PC-3 (cell line): ENCODE results near the gene ADIPOR1. TPM values are rescaled to one million over a fixed set of nuclear protein-coding genes. Genes with fewer than 3 reads are reported as not detected.
"Not testable (repeated sequence)": the region's sequence is repeated elsewhere in the genome, so short reads cannot be mapped to it uniquely, and the experiment has no call there.

Experiments used
- ATAC-seq: fragments of 200-7000 bp; cut with Tn5 transposase; 2 replicates; pipeline ENCODE4 v1.9.1; 2020; ENCODE audit warnings: mild to moderate bottlenecking, moderate library complexity
- BruUV-seq: library from RNA; stranded (reverse); fragments of 400-500 nt; replicated peaks from 2 replicates; lab custom pipeline; 2021; lab: Mats Ljungman, UMichigan
- CTCF ChIA-PET: fragments of 300-600 bp; sonication (Branson Sonifier 250); formaldehyde crosslinking; loops from one replicate; lab custom pipeline; 2022; ENCODE audit warnings: antibody characterized with exemption; lab: Charles Lee
- POLR2A ChIA-PET: fragments of 300-600 bp; sonication (Branson Sonifier 250); formaldehyde crosslinking; loops from one replicate; lab custom pipeline; 2022; ENCODE audit warnings: antibody characterized with exemption; ENCODE audit not compliant: unreplicated experiment; lab: Charles Lee
- DNase-seq: peaks from one replicate; pipeline ENCODE4 v3.0.0-alpha.2; 2015
- H2AFZ ChIP-seq: fragments of 300-600 bp; sonication (generic); 2 replicates; pipeline ENCODE4 v1.6.0; 2016; ENCODE audit warnings: antibody characterized with exemption, low read length
- H3F3A ChIP-seq: fragments of 300-600 bp; sonication (generic); one replicate; pipeline ENCODE4 v1.6.0; 2017; ENCODE audit warnings: antibody characterized with exemption, low read length, control low read depth, mild to moderate bottlenecking; ENCODE audit not compliant: unreplicated experiment
- H3K27ac ChIP-seq: fragments of 300-600 bp; sonication (generic); 2 replicates; pipeline ENCODE4 v1.5.1; 2016; ENCODE audit warnings: mild to moderate bottlenecking, low read length
- H3K27me3 ChIP-seq: fragments of 300-600 bp; sonication (generic); 2 replicates; pipeline ENCODE4 v1.6.1; 2016; ENCODE audit warnings: low read length, mixed read lengths
- H3K36me3 ChIP-seq: fragments of 300-600 bp; sonication (generic); 2 replicates; pipeline ENCODE4 v1.6.1; 2016; ENCODE audit warnings: low read depth, mixed run types, low read length, mixed read lengths
- H3K4me1 ChIP-seq: fragments of 300-600 bp; sonication (generic); 2 replicates; pipeline ENCODE4 v1.5.1; 2016; ENCODE audit warnings: low read length; ENCODE audit not compliant: insufficient read depth
- H3K4me2 ChIP-seq: fragments of 300-600 bp; sonication (generic); 2 replicates; pipeline ENCODE4 v1.6.0; 2016; ENCODE audit warnings: low read length
- H3K4me3 ChIP-seq: fragments of 300-600 bp; sonication (generic); 2 replicates; pipeline ENCODE4 v1.5.1; 2016; ENCODE audit warnings: mild to moderate bottlenecking, low read length, mixed read lengths
- H3K79me2 ChIP-seq: fragments of 300-600 bp; sonication (generic); 2 replicates; pipeline ENCODE4 v1.6.1; 2017; ENCODE audit warnings: low read length, mixed read lengths
- H3K9ac ChIP-seq: fragments of 300-600 bp; sonication (generic); 2 replicates; pipeline ENCODE4 v1.6.0; 2016; ENCODE audit warnings: mild to moderate bottlenecking, low read length
- H3K9me2 ChIP-seq: fragments of 300-600 bp; sonication (generic); replicated peaks from 2 replicates; pipeline ENCODE4 v1.6.1; 2016; ENCODE audit warnings: mixed run types, low read length, mixed read lengths
- H3K9me3 ChIP-seq: fragments of 300-600 bp; sonication (generic); 2 replicates; pipeline ENCODE4 v1.6.1; 2016; ENCODE audit warnings: low read length, mixed read lengths
- H4K20me1 ChIP-seq: fragments of 300-600 bp; sonication (generic); 2 replicates; pipeline ENCODE4 v1.6.1; 2016; ENCODE audit warnings: low read length, mixed read lengths
- EZH2 ChIP-seq: fragments of 300-600 bp; sonication (generic); IDR thresholded peaks from one replicate; pipeline ENCODE4 v1.6.1; 2017; ENCODE audit warnings: antibody characterized with exemption, mild to moderate bottlenecking, low read length; ENCODE audit not compliant: unreplicated experiment
- EZH2phosphoT487 ChIP-seq: fragments of 300-600 bp; sonication (generic); IDR thresholded peaks from 2 replicates; pipeline ENCODE4 v1.6.1; 2018; ENCODE audit warnings: mild to moderate bottlenecking, antibody characterized with exemption, low read length, borderline replicate concordance
- intact Hi-C: fragments of 100-400 bp; cut with micrococcal nuclease; formaldehyde crosslinking; loops from 2 replicates; pipeline ENCODE4 v1.9.0; 2023
- total RNA-seq: library from RNA; depleted of rRNA; stranded (reverse); fragments of >200 nt; gene quantifications from 2 replicates; pipeline ENCODE4 v1.2.3, GENCODE V29; 2014
- TF ChIP-seq, protein P1 (sequence below): fragments of 300-600 bp; sonication (generic); conservative IDR thresholded peaks from 2 replicates; pipeline ENCODE4 v1.5.1; 2017; ENCODE audit warnings: antibody characterized with exemption, low read depth, mild to moderate bottlenecking, low read length

The ADIPOR1 gene
- total RNA-seq, 1 experiment from 2014 or later = 137 TPM

DNA sequence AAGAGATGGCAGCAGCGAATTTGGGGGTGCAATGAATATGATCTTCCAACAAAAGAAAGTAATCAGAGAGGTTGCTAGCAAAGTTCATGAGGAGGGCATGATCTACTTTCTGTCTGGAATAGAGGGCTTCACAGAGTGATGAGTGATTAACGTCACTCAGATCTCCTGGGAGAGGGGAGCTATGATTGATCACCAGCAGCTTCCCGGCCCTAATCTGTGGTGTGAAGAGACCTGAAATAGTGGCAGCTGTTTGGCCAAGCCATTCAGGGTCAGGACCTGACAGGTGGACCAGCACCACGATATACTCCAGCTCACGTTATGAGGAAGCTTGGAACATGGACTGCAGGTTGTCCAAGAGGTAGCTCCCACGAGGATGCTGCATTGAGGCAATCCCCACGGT is 29.1 kb upstream of the ADIPOR1 start:
- Histone ChIP-seq H3K4me3 (no peak overlapping the region), H3K27me3 (peaks cover 52% of the 10 kb centered on the region), H4K20me1 (no peaks in the 10 kb centered on the region), H2AFZ (no peak overlapping the region), H3K79me2 (no peaks in the 10 kb centered on the region), H3K36me3 (no peaks in the 10 kb centered on the region), H3K9ac (no peak overlapping the region), H3K9me2 (no peaks in the 10 kb centered on the region), H3K4me1 (no peaks in the 10 kb centered on the region), H3K9me3 (no peaks in the 10 kb centered on the region), H3K4me2 (no peak overlapping the region), H3F3A (no peaks in the 10 kb centered on the region), H3K27ac (no peak overlapping the region)
- BruUV-seq = no TSS peak
- ChIA-PET CTCF (interaction anchor here (0.6 kb wide), 1 partner anchor 20 kb away, joined by 3 read pairs; the partner anchor contains the start of gene TMEM183A), POLR2A (interaction anchor here (0.6 kb wide), 1 partner anchor 28 kb away, joined by 5 read pairs; no protein-coding TSS in a partner anchor)
- DNase-seq = no peak
- TF ChIP-seq, protein P1, sequence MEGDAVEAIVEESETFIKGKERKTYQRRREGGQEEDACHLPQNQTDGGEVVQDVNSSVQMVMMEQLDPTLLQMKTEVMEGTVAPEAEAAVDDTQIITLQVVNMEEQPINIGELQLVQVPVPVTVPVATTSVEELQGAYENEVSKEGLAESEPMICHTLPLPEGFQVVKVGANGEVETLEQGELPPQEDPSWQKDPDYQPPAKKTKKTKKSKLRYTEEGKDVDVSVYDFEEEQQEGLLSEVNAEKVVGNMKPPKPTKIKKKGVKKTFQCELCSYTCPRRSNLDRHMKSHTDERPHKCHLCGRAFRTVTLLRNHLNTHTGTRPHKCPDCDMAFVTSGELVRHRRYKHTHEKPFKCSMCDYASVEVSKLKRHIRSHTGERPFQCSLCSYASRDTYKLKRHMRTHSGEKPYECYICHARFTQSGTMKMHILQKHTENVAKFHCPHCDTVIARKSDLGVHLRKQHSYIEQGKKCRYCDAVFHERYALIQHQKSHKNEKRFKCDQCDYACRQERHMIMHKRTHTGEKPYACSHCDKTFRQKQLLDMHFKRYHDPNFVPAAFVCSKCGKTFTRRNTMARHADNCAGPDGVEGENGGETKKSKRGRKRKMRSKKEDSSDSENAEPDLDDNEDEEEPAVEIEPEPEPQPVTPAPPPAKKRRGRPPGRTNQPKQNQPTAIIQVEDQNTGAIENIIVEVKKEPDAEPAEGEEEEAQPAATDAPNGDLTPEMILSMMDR = no peak
- TF ChIP-seq EZH2 (no peak), EZH2phosphoT487 (no peak)
- ATAC-seq = no peak
- intact Hi-C loops = no loop called here

DNA sequence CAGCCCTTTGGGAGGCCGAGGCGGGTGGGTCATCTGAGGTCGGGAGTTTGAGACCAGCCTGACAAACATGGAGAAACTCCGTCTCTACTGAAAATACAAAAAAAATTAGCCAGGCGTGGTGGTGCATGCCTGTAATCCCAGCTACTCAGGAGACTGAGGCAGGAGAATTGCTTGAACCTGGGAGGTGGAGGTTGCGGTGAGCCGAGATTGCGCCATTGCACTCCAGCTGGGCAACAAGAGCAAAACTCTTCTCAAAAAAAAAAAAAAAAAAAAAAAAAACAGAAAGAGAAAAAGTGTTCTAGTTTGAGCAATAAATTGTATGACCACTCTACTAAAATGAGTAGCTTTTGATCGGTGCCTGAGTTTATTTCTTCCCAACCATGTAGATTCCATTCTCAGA is 28.0 kb upstream of the ADIPOR1 start:
- H4K20me1 ChIP-seq, H3K9me3 ChIP-seq, DNase-seq, POLR2A ChIA-PET, H3K4me2 ChIP-seq, H3K9ac ChIP-seq, H3K4me3 ChIP-seq, H3K79me2 ChIP-seq, ATAC-seq, H3K9me2 ChIP-seq, H3F3A ChIP-seq, H3K36me3 ChIP-seq, intact Hi-C loops, BruUV-seq, H3K4me1 ChIP-seq, CTCF ChIA-PET, H3K27ac ChIP-seq, H2AFZ ChIP-seq: not testable (repeated sequence)
- peaks cover 45% of the 10 kb centered on the region for H3K27me3 ChIP-seq

DNA sequence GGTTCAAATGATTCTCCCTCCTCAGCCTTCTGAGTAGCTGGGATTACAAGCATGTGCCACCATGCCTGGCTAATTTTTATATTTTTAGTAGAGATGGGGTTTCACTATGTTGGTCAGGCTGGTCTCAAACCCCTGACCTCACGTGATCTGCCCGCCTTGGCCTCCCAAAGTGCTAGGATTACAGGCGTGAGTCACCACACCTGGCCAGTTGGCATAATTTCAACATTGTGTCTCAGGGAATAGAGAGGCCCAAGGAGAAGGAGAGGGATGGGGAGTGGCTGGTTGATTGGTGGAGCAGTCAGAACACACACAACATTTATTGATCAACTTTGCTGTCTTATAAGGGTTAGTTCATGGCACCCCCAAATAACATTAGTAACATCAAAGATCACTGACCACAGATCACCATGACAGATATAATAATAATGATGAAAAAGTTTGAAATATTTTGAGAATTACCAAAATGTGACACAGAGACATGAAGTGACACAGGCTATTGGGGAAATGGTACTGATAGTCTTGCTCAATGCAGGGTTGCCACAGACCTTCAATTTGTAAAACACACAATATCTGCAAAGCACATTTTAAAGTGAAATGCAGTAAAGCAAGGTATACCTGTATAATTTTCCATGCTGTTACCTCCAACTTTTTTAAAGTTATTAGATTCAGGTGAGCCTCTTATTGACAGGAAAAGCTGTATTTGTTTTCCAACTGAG is 24.8 kb upstream of the ADIPOR1 start:
- intact Hi-C loops = no loop called here

More for the DNA sequence above, 24.8 kb upstream of the ADIPOR1 start:
- H3K9me3 ChIP-seq = no peaks in the 10 kb centered on the region
- BruUV-seq = no TSS peak
- no peak overlapping the region for H3K27ac ChIP-seq
- H3F3A ChIP-seq = no peaks in the 10 kb centered on the region
- no peaks in the 10 kb centered on the region for H3K79me2 ChIP-seq
- no peak overlapping the region for H3K9ac ChIP-seq
- peaks cover 57% of the 10 kb centered on the region for H3K27me3 ChIP-seq
- no peaks in the 10 kb centered on the region for H3K36me3 ChIP-seq
- DNase-seq = peak; percentile 46
- no peak overlapping the region for H2AFZ ChIP-seq
- H3K4me2 ChIP-seq = no peak overlapping the region
- POLR2A ChIA-PET = no interaction called here
- H3K4me3 ChIP-seq = no peak overlapping the region
- ATAC-seq = peak; percentile 18; the same call in 1 of the 2 replicates
- TF ChIP-seq EZH2 (no peak), EZH2phosphoT487 (no peak)
- TF ChIP-seq, protein P1 = no peak
- no peaks in the 10 kb centered on the region for H3K4me1 ChIP-seq
- CTCF ChIA-PET = no interaction called here
- H3K9me2 ChIP-seq = no peaks in the 10 kb centered on the region
- H4K20me1 ChIP-seq = no peaks in the 10 kb centered on the region
